ENCODE data around the gene SMAD7. TPM values are rescaled to one million over a fixed set of nuclear protein-coding genes. Genes with fewer than 3 reads are reported as not detected.

The SMAD7 gene
- total RNA-seq, 1 experiment from 2014 or later: 12.0 TPM

DNA sequence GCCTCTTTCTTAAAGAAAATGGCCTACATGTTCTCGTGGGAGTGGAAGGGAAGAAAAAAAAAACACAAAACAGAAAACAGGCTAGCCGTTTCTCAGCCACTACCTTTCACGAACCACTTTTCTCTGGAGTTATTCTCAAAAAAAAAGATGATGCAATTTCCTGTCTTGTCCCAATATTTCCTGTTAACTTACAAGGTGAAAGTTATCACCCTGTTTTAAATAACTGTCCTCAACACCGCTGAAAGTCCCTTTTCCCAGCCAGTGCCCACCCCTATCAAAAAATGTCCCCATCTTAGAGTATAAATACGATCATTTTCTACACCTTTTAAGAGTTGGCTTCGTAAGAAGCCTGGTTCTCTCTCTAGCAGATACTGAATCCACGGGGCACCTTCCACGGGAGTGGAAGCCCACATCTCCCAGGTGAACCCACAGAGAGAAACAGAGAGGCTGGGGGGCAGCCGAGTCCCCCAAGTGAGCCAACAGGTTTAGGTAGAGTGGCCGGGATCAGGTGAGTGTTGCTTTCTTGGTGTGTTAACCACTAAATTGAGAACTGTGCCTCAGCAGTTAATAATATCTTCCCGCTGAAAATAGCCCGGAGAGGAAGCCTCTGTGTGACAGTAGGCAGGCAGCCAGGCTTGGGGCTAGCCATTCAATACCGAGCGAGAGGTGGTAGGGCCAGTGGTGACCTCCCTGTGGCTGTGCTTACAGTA, 15.9 kb downstream of the SMAD7 start:
- Histone ChIP-seq H3K27me3 (replicated peaks; ENCODE audit: insufficient read depth, low read depth, low read length, poor library complexity) (no peaks in the 10 kb centered on the region), H3K9me3 (ENCODE audit: low read depth, low read length, poor library complexity, severe bottlenecking) (no peaks in the 10 kb centered on the region), H3K4me1 (ENCODE audit: insufficient read depth, low read length, poor library complexity, severe bottlenecking) (peaks cover 85% of the 10 kb centered on the region), H3K36me3 (ENCODE audit: insufficient read depth, low read length, poor library complexity, severe bottlenecking) (no peaks in the 10 kb centered on the region), H3K4me3 (ENCODE audit: low read depth, low read length, poor library complexity, severe bottlenecking) (no peak overlapping the region), H3K27ac (ENCODE audit: low read depth, low read length, poor library complexity, severe bottlenecking) (peak overlapping the region; percentile 88)
- TF ChIP-seq, protein P1, sequence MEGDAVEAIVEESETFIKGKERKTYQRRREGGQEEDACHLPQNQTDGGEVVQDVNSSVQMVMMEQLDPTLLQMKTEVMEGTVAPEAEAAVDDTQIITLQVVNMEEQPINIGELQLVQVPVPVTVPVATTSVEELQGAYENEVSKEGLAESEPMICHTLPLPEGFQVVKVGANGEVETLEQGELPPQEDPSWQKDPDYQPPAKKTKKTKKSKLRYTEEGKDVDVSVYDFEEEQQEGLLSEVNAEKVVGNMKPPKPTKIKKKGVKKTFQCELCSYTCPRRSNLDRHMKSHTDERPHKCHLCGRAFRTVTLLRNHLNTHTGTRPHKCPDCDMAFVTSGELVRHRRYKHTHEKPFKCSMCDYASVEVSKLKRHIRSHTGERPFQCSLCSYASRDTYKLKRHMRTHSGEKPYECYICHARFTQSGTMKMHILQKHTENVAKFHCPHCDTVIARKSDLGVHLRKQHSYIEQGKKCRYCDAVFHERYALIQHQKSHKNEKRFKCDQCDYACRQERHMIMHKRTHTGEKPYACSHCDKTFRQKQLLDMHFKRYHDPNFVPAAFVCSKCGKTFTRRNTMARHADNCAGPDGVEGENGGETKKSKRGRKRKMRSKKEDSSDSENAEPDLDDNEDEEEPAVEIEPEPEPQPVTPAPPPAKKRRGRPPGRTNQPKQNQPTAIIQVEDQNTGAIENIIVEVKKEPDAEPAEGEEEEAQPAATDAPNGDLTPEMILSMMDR (conservative IDR thresholded peaks at IDR 0.05; ENCODE audit: low read depth, low read length): no peak
- TF ChIP-seq EZH2 (IDR thresholded peaks at IDR 0.05; ENCODE audit: borderline replicate concordance, low read depth, low read length, poor library complexity, severe bottlenecking): no peak
- ChIA-PET CTCF (no interaction called here), POLR2A (ENCODE audit: low non-redundant PET) (interaction anchor here (0.6 kb wide), 1 partner anchor 12 kb away, joined by 3 read pairs; no protein-coding TSS in a partner anchor)
- peak; percentile 69 for DNase-seq (ENCODE audit: low spot score)
- no TSS peak for BruUV-seq (replicated peaks)
- intact Hi-C loops (cut with micrococcal nuclease; ENCODE audit: unreplicated experiment): no loop called here

DNA sequence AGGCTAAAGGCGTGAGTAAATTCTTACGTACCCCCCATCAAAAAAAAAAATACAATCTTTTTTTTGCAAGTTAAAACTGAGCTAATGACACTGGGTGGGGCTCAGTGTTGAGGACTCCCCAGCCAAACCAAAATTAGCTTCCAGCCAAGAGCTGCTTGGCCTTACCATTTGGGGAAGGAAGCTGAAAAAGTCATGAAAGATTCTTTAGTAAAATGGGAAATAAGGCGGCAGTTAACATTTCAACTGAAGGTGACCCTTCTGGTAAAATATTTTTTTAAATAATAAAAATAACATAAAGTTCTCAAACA, 16.4 kb downstream of the SMAD7 start:
- H3K9me3 ChIP-seq (ENCODE audit: low read depth, low read length, poor library complexity, severe bottlenecking): no peaks in the 10 kb centered on the region
- TSS peak; percentile 95 for BruUV-seq (replicated peaks)
- TF ChIP-seq, protein P1 (conservative IDR thresholded peaks at IDR 0.05; ENCODE audit: low read depth, low read length): no peak
- TF ChIP-seq EZH2 (IDR thresholded peaks at IDR 0.05; ENCODE audit: borderline replicate concordance, low read depth, low read length, poor library complexity, severe bottlenecking): no peak
- ChIA-PET CTCF (no interaction called here), POLR2A (ENCODE audit: low non-redundant PET) (interaction anchor here (0.6 kb wide), 1 partner anchor 12 kb away, joined by 3 read pairs; no protein-coding TSS in a partner anchor)
- intact Hi-C loops (cut with micrococcal nuclease; ENCODE audit: unreplicated experiment): no loop called here
- peak overlapping the region; percentile 88 for H3K27ac ChIP-seq (ENCODE audit: low read depth, low read length, poor library complexity, severe bottlenecking)
- no peaks in the 10 kb centered on the region for H3K27me3 ChIP-seq (replicated peaks; ENCODE audit: insufficient read depth, low read depth, low read length, poor library complexity)
- H3K4me1 ChIP-seq (ENCODE audit: insufficient read depth, low read length, poor library complexity, severe bottlenecking): peaks cover 85% of the 10 kb centered on the region
- no peak overlapping the region for H3K4me3 ChIP-seq (ENCODE audit: low read depth, low read length, poor library complexity, severe bottlenecking)
- H3K36me3 ChIP-seq (ENCODE audit: insufficient read depth, low read length, poor library complexity, severe bottlenecking): no peaks in the 10 kb centered on the region
- DNase-seq (ENCODE audit: low spot score): no peak

DNA sequence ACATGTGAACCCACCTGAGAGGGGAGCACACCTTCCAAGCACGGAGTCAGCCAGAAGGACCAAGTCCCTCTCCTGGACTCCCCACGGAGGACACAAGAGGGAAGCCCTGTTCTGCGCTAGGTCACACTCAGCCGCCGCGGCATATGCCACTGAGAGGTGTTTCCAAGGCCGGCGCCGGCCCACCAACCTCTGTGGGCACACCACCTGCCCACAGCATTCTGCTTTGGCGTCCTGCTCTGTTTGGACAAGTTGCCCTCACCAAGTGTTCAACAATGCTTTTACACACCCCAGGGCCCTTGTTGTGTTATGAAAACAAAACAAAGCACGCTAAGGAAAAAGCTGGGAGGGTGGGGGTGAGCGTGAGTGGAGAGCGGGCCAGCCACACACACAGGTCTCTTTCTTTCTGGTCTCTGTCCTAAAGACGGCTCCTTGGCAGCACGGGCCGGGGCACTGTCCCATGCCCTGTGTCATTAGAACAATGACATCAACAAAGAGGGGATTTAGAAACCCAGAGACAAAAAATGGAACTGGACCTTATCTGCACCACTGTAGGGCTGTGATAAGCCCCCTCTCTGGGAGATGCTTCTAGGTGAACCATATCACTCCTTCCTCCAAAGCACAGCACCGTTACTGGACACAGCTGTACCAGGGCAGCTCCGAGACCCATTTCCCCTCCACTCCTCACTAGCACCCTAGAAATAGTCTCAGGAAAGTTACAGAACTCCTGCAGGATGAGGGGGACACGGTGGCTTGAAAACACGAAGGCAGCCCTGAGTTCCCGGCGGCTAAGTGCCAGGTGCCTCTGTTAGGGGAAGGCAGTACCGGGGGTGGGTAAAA, 17.0 kb downstream of the SMAD7 start:
- no peak overlapping the region for H3K4me3 ChIP-seq (ENCODE audit: low read depth, low read length, poor library complexity, severe bottlenecking)
- no peaks in the 10 kb centered on the region for H3K9me3 ChIP-seq (ENCODE audit: low read depth, low read length, poor library complexity, severe bottlenecking)
- TF ChIP-seq EZH2 (IDR thresholded peaks at IDR 0.05; ENCODE audit: borderline replicate concordance, low read depth, low read length, poor library complexity, severe bottlenecking): no peak
- TF ChIP-seq, protein P1 (conservative IDR thresholded peaks at IDR 0.05; ENCODE audit: low read depth, low read length): no peak
- peaks cover 86% of the 10 kb centered on the region for H3K4me1 ChIP-seq (ENCODE audit: insufficient read depth, low read length, poor library complexity, severe bottlenecking)
- H3K27me3 ChIP-seq (replicated peaks; ENCODE audit: insufficient read depth, low read depth, low read length, poor library complexity): no peaks in the 10 kb centered on the region
- POLR2A ChIA-PET (ENCODE audit: low non-redundant PET): interaction anchor here (0.6 kb wide), 1 partner anchor 47 kb away, joined by 19 read pairs; no protein-coding TSS in a partner anchor
- CTCF ChIA-PET: no interaction called here
- peak overlapping the region; percentile 88 for H3K27ac ChIP-seq (ENCODE audit: low read depth, low read length, poor library complexity, severe bottlenecking)
- no TSS peak for BruUV-seq (replicated peaks)
- no peaks in the 10 kb centered on the region for H3K36me3 ChIP-seq (ENCODE audit: insufficient read depth, low read length, poor library complexity, severe bottlenecking)
- no peak for DNase-seq (ENCODE audit: low spot score)
- intact Hi-C loops (cut with micrococcal nuclease; ENCODE audit: unreplicated experiment): no loop called here

Measured in A673 (cell line).